ENCODE measurements around the gene LRRC19.

- TF ChIP-seq ZFP69B (tag by site-specific recombination; IDR thresholded peaks at IDR 0.05) = no peak
- TF ChIP-seq ZBTB21 (tag by site-specific recombination; IDR thresholded peaks at IDR 0.05) = no peak
- TF ChIP-seq CTCF (tag by site-specific recombination; IDR thresholded peaks at IDR 0.05) = no peak
- no peak for TF ChIP-seq ZNF645 (tag by site-specific recombination; IDR thresholded peaks at IDR 0.05)
Measured at GRCh38 chr9:26950521-26950920, 55.0 kb downstream of the LRRC19 start.

All from HEK293 (cell line).